Measurements from ENCODE around the gene ECHDC1. TPM values are rescaled to one million over a fixed set of nuclear protein-coding genes. Genes with fewer than 3 reads are reported as not detected.

The ECHDC1 gene
- total and polyA plus RNA-seq, 2 of the 4 experiments (the other 2 are of a cell fraction) = 33.1 to 40.3 TPM

- Histone ChIP-seq H3K18ac (ENCODE audit: low read depth, low read length) (no peak overlapping the region), H3K23ac (ENCODE audit: low read depth, low read length) (no peak overlapping the region), H3K4me1 (ENCODE audit: control insufficient read depth, insufficient read depth, low read length) (no peaks in the 10 kb centered on the region; the same call in 1 of the 2 replicates), H2BK5ac (ENCODE audit: low read depth, low read length, poor library complexity, severe bottlenecking) (no peak overlapping the region), H2AFZ (replicated peaks; ENCODE audit: low read length, poor library complexity) (no peak overlapping the region), H2AK5ac (ENCODE audit: low read depth, low read length) (no peak overlapping the region), H3K56ac (ENCODE audit: extremely low read depth, insufficient read depth, low read length) (no peak overlapping the region), H3K4me3 (ENCODE audit: insufficient read depth, low read depth, low read length) (no peak overlapping the region), H3K14ac (replicated peaks; ENCODE audit: low read depth, low read length) (no peak overlapping the region), H2BK20ac (ENCODE audit: low read depth, low read length) (no peak overlapping the region), H3K27me3 (ENCODE audit: control insufficient read depth, insufficient read depth, low read length) (no peaks in the 10 kb centered on the region), H3K79me1 (ENCODE audit: low read depth in 1 of 2, low read length in 2 of 2) (peaks cover 14 to 41% of the 10 kb centered on the region in 2 experiments), H3K4me2 (ENCODE audit: low read depth, low read length) (no peak overlapping the region), H3K9me3 (ENCODE audit: control insufficient read depth, insufficient read depth, low read length) (no peaks in the 10 kb centered on the region), H3K36me3 (ENCODE audit: control insufficient read depth, insufficient read depth, low read length) (peaks cover 17% of the 10 kb centered on the region), H2AK9ac (replicated peaks; ENCODE audit: low read depth, low read length, poor library complexity) (no peak overlapping the region), H4K20me1 (ENCODE audit: insufficient read depth, low read length) (peaks cover 24% of the 10 kb centered on the region; the same call in 1 of the 2 replicates), H3K27ac (ENCODE audit: insufficient read depth, low read length) (no peak overlapping the region), H3K9ac (ENCODE audit: low read depth, low read length) (no peak overlapping the region), H4K5ac (ENCODE audit: low read depth, low read length) (no peak overlapping the region), H4K91ac (ENCODE audit: insufficient read depth, low read depth, low read length) (no peak overlapping the region), H2BK120ac (ENCODE audit: low read depth, low read length) (no peak overlapping the region), H2BK15ac (ENCODE audit: low read depth, low read length) (no peak overlapping the region), H3K9me1 (ENCODE audit: insufficient read depth, low read length) (0 out of 2 replicates have a peak, but pooled peaks cover 9% of the 10 kb centered on the region), H4K8ac (ENCODE audit: low read depth in 2 of 2, low read length in 2 of 2) (no peak overlapping the region), H3K4ac (ENCODE audit: low read depth, low read length) (no peak overlapping the region)
- peak; percentile 63 for ATAC-seq (ENCODE audit: low read depth)
- no TSS peak for BruUV-seq (replicated peaks)
- CTCF ChIA-PET = interaction anchor here (0.6 kb wide), 1 partner anchor 15 kb away, joined by 3 read pairs; no protein-coding TSS in a partner anchor
- TF ChIP-seq RFX5 (IDR thresholded peaks at IDR 0.05; ENCODE audit: low read depth, low read length) (no peak), CTCF (conservative IDR thresholded peaks at IDR 0.05; ENCODE audit: low read depth, low read length) (no peak), POLR2A (IDR thresholded peaks at IDR 0.05; ENCODE audit: low read depth, low read length) (no peak), ELK1 (IDR thresholded peaks at IDR 0.05; ENCODE audit: borderline replicate concordance, low read depth, low read length) (no peak), SMC3 (IDR thresholded peaks at IDR 0.05; ENCODE audit: low read depth, low read length) (no peak), BHLHE40 (IDR thresholded peaks at IDR 0.05; ENCODE audit: low read depth, low read length) (no peak), RCOR1 (IDR thresholded peaks at IDR 0.05; ENCODE audit: insufficient replicate concordance, low read length) (no peak), CHD1 (IDR thresholded peaks at IDR 0.05; ENCODE audit: low read depth, low read length) (no peak)
- peak; percentile 51 for DNase-seq
- intact Hi-C loops (cut with micrococcal nuclease) = no loop called here
- POLR2A ChIA-PET (ENCODE audit: unreplicated experiment) = no interaction called here
- in situ Hi-C loops (cut with MboI; ENCODE audit: low sequenced_read_pairs) = no loop called here
- dilution Hi-C loops (cut with HindIII; ENCODE audit: low sequenced_read_pairs, unreplicated experiment) = no loop called here
Observed at GRCh38 chr6:127288705-127289104, 54.7 kb downstream of the ECHDC1 start.

Measured in IMR-90 (cell line).